ENCODE results near the gene CALML3. TPM values are rescaled to one million over a fixed set of nuclear protein-coding genes. Genes with fewer than 3 reads are reported as not detected.
"Not testable (repeated sequence)": the region's sequence is repeated elsewhere in the genome, so short reads cannot be mapped to it uniquely, and the experiment has no call there.

The CALML3 gene
- polyA plus RNA-seq (ENCODE audit: insufficient read length in 10 of 10), result under 1 TPM; 0.10 to 0.49 (median 0.19) TPM
- long read RNA-seq, donor 1, partial matches to known transcripts, result 0 of 1 reads
- long read RNA-seq, donor 1, other reads (novel, unspliced or antisense), result 0 of 1 reads
- long read RNA-seq, donor 2, result 0 reads
- long read RNA-seq, donor 3, result 0 reads
- long read RNA-seq, donor 4, result 0 reads
- long read RNA-seq, donor 5, partial matches to known transcripts, result 0 of 2 reads
- long read RNA-seq, donor 5, other reads (novel, unspliced or antisense), result 0 of 2 reads
- long read RNA-seq, donor 6, partial matches to known transcripts, result 0 of 1 reads
- long read RNA-seq, donor 6, other reads (novel, unspliced or antisense), result 0 of 1 reads
- long read RNA-seq, donor 7, result 0 reads
- long read RNA-seq, donor 8, partial matches to known transcripts, result 0 of 3 reads
- long read RNA-seq, donor 8, other reads (novel, unspliced or antisense), result 0 of 3 reads
- long read RNA-seq, donor 9, result 0 reads

DNA sequence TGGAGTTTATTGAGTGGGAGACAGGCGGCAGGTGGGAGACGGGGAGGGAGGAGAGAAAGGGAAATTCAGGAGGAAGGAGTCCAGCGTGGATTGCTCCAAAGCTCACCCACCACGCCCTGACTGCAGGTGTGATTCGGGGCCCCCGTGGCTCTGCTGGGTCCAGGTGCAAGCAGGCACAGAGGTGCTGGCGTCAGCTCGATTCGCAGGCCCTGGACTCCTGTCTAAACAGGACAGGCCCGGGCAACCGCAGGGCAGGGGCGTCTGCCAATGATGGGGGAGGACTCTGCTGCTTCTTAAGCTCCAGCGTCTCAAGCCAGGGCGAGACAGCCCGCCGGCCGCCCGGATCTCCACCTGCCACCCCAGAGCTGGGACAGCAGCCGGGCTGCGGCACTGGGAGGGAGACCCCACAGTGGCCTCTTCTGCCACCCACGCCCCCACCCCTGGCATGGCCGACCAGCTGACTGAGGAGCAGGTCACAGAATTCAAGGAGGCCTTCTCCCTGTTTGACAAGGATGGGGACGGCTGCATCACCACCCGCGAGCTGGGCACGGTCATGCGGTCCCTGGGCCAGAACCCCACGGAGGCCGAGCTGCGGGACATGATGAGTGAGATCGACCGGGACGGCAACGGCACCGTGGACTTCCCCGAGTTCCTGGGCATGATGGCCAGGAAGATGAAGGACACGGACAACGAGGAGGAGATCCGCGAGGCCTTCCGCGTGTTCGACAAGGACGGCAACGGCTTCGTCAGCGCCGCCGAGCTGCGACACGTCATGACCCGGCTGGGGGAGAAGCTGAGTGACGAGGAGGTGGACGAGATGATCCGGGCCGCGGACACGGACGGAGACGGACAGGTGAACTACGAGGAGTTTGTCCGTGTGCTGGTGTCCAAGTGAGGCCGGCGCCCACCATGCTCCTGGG lies at the start of gene CALML3:
Gene CALML3 (plus strand): TSS at position 321 of the 920 bp plus-strand sequence. CDS start 125 bp downstream, at position 446.
- DNase-seq, result no peak

DNA sequence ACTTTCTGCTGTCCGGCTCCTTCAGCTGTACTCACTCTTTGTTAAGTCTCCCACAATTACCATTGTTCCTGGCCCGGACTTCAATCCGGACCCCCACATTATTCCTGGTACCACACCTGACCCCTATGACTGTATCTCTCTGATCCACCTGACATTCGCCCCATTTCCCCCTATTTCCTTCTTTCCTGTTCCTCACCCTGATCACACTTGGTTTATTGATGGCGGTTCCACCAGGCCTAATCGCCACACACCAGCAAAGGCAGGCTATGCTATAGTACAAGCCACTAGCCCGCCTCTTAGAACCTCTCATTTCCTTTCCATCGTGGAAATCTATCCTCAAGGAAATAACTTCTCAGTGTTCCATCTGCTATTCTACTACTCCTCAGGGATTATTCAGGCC lies 49.7 kb upstream of the CALML3 start:
- not testable (repeated sequence) for DNase-seq

DNA sequence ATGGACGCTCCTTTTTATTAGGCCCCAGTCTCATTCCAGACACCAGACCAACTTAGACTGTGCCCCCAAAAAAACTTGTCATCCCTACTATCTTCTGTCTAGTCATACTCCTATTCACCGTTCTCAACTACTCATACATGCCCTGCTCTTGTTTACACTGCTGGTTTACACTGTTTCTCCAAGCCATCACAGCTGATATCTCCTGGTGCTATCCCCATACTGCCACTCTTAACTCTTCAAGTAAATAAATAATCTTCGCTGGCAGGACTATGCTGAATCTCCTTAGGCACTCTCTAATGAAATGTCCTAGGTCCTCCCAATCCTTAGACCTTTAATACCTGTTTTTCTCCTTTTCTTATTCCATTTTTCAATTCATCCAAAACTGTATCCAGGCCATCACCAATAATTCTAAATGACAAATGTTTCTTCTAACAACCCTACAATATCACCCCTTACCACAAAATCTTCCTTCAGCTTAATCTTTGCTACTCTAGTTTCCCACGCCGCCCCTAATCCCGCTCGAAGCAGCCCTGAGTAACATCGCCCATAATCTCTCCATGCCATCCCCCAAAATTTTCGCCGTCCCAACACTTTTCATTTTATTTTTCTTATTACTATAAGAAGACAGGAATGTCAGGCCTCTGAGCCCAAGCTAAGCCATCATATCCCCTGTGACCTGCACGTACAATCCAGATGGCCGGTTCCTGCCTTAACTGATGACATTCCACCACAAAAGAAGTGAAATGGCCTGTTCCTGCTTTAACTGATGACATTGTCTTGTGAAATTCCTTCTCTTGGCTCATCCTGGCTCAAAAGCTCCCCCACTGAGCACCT lies 48.6 kb upstream of the CALML3 start:
- not testable (repeated sequence) for DNase-seq

GRCh38 chr10:5476918-5477525 lies 47.7 kb upstream of the CALML3 start:
- DNase-seq, result peak in 1 of 3 donors; percentile 38

DNA sequence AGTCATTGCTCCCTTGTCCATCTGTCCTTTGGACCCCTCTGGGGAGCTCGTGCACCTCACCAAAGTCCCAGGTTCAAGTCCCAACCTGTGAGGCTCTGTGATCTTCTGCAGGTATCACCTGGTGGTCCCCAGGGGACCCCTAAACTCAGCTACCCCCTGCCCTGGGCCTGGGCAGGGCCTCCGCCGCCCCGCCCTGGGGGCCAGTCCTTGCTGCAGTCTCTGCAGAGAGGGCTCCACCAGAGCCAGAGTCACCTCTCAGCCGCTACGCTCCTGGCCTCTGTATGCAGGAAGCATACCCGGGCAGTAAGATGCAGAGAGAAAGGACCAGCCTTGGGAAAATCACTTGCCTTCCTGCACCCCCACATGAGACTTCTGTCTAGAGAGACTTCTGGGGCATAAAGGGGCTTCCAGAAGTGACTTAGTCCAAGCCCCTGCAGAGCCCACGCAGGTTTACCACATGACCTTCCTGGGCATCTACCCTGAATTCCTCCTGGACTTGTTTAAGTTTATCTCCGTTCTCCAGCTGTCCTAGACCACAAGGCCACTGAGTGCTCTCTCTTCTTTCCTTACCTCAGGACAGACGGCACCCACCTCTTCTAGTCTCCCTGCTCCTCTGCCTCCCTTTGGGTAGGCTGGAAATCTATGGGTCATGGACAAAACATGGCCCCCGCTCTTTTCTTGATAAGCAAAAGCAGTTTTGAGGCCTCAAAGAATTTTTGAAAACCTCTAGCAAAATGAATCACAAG lies 46.6 kb upstream of the CALML3 start:
- DNase-seq, result no peak

DNA sequence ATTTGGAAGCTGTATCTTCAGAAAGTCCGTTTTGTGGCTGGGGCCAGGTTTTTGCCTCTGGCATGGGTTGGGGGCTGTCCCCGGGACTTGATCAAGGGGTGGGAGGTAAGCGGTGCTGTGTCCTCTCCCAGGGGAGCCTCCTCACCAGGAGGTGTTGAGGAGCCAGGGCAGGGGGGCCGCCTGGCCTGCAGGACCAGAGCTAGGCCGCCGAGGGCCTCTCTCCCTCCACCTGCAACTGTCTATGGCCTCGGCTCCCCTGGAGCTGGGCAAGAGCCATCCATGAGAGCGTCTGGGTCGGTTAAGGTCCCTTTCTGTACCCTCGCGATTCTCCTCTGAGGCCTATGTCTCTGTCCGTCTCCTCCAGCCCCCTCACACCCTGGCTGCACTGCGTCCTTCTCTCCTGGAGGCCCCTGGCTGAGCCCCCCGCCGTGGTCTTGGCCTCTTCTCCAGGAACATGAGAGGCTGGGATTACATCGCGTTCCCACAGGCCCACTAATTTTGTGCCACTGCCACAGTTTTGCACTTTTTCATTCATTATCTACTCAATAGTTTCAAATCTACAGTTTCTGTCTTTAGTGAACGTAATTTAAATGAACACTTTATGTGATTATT lies 46.0 kb upstream of the CALML3 start:
- peak in 1 of 3 donors; percentile 32 for DNase-seq

GRCh38 chr10:5479481-5480161 lies 45.1 kb upstream of the CALML3 start:
- DNase-seq, result no peak

- peak in 1 of 3 donors; percentile 54 for DNase-seq
Measured at GRCh38 chr10:5480162-5480941, 44.4 kb upstream of the CALML3 start.

DNA sequence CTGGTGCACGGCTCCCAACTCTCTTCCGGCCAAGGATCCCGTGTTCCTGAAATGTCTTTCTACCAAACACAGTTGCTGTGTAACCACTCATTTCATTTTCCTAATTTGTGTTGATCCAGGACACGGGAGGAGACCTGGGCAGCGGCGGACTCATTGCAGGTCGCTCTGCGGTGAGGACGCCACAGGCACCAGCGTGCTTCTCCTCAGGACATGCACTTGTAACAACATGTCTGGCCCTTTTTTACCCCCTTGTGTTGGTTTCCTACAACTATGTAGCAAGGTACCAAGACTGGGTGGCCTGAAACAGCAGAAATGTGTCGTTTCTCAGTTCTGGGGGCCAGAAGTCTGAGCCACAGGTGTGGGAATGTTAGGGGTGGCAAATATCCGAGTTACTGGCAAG lies 43.6 kb upstream of the CALML3 start:
- no peak for DNase-seq

- no peak for DNase-seq
Measured at GRCh38 chr10:5482016-5482415, 42.7 kb upstream of the CALML3 start.

DNA sequence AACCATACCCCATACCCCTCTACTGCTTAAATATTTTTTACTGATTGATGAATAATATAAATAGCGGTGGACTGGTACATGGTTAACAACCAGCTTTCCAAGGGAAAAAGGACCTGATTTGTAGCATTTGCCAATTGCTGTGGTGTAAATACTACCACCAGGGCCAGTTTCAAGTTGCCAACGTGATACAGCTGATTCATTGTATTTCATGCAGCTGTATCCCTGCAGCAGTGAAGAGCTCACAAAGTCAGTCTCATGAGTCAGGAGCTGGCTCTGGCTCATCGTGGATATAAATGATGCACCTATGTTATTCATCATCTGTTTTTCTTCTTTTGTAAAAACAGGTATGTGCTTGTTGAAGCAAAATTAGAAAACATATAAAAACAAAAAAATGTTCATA lies 40.6 kb upstream of the CALML3 start:
- DNase-seq, result no peak

DNA sequence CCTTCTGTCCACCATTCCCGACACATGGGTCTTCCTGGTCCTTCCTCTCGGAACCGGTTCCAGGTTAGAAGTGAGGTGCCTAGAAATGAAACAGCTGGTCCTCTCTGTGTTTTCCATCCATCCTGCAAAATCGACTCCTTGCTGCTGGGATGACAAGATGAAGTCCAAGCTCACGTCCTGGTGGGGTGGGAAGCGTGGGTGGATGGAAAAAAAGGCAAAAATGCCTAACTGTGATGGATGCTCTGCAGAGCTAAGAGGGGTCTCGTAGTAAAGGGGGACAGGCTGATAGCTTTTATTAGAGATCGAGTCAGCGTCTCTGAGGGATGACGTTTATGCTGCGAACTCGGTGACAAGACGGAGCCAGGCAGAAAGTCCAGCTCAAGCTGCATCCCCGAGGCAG lies 39.5 kb upstream of the CALML3 start:
- no peak for DNase-seq

GRCh38 chr10:5485948-5486852 lies 38.6 kb upstream of the CALML3 start:
- peak in 1 of 3 donors; percentile 30 for DNase-seq

- no peak for DNase-seq
Measured at GRCh38 chr10:5486853-5487235, 37.9 kb upstream of the CALML3 start.

DNA sequence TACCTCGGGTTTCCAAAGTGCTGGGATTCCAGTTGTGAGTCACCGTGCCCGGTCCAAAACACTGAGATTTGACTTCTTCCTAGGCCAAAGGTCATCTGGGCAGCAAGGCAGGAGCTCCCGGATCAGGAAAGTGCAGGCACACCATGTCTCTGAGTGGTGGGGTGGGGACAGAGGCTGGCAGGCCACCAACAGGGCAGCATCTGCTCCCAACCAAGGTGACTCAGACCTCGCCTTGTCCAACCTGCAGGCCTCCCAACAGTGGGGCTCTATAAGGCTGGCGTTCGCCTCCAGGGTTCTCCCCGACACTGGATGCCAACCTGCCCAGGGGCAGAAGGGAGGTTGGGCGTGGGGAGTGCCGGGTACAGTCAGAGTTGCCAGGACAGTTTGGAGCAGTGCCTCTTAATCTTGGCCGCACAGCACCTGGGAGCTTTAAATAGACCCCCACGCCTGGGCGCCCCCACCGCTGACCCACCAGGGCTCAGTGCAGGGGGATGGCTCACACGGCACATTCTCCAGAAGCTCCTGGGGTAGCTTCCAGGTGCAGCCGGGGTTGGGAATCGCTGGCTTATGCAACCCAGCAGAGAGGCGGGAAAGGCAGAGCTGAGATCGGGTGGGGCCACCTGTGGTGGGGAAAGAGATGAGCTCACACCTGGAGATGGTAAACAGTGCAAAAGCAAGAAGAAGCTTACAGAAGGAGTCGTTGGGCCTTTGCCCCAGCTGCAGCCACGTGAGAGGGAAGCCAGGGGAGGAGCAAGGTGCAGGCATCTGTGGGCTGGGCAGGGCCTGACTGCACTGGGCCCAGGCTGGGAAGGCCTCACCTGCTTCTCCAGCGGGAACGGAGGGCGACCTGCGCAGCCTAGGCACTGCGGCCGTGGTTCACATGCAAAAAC lies 36.2 kb upstream of the CALML3 start:
- no peak for DNase-seq

DNA sequence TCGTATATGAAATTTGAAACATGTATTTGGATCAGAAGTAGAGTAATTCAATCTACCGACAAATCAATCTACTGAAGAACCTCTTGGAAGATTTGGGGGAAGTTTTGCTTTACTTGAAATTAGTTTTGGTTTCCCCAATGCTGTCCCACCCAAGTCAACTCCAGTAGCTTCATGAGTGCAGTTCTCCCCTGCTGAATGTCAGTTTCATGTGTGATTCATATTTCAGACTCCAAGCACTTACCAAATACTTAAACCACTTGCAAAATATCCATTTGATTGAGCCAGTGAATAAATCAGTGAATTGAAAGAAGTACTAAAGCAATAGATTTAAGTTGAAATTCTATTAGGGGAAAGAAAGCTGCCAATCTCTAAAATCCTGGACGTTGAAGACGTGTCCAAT lies 34.7 kb upstream of the CALML3 start:
- no peak for DNase-seq
